ENCODE results near the gene CETN1.

The CETN1 gene

DNA sequence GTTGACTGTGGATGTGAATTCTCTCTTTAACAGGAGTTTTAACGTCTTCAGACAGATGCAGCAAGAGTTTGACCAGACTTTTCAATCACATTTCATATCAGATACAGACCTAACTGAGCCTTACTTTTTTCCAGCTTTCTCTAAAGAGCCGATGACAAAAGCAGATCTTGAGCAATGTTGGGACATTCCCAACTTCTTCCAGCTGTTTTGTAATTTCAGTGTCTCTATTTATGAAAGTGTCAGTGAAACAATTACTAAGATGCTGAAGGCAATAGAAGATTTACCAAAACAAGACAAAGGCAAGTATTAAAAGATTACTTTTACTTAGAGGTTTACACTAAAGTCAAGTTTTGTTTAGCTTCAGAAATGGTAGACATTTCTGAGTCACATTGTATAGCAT lies 47.1 kb downstream of the CETN1 start:
- DNase-seq, result no peak

DNA sequence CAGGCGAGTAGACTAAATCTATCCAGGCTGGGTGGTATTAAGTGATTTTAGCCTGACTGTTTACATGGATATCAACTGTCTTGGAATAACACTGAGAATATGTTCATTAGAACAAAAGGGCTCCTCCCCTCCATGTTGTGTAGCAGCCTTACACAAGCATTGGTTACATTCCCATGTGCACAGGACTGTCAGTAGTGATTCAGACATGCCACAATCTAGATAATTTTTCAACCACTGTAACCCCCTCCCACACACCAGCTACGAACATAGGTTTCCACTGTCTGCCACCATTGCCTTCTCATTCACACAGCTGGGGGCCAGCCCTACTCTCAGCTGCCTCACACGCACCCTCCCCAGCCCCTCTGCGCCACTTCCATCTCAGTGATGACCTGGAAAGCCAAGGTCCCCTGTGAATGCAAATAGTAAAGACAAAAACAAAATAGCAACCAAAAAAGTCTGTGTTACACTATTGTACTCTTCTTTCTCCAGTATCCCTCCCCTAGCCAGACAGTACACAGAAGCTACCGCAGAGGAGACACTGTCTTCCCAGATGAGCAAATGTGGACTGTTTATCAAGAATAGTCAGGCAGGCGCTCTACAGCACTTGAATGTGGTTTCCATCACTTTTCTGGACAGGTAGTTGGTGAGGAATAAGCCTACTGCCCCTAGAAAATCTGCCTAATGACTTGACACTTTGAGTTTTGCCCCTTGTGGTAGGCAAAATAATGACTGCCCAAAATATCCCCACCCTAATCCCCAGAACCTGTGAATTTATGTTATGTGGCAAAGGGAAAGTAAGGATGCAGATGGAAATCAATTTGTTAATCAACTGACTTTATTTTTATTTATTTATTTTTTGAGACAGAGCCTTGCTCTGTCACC lies 49.3 kb downstream of the CETN1 start:
- DNase-seq, result no peak

DNA sequence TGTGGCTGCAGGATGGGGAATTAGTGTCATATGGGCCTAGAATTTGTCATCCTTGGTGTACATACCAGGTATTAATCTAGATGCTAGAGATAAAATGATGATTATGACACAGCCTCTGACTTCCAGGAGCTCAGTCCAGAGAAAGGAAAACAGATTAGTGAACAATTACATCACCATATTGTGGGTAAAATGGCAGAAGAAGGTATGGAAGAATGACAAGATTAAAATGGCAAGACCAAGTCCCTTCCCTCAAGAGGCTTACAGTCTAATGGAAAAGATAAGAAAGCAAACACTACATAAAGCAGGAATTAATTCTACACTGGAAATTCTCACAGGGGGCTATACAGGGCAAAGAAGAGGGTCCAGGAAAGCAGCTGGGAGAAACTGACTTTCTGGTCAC lies 51.4 kb downstream of the CETN1 start:
- no peak for DNase-seq

Data from NCI-H526 (cell line).